PC-9 (cell line): ENCODE measurements around the gene BCAS3. TPM values are rescaled to one million over a fixed set of nuclear protein-coding genes. Genes with fewer than 3 reads are reported as not detected.

Experiments used
- BruUV-seq: library from RNA; stranded (reverse); fragments of 400-500 nt; replicated peaks from 2 replicates; lab custom pipeline; 2021; lab: Mats Ljungman, UMichigan
- CTCF ChIA-PET: fragments of 300-600 bp; sonication (Branson Sonifier 250); formaldehyde crosslinking; loops from one replicate; lab custom pipeline; 2022; ENCODE audit warnings: antibody characterized with exemption; lab: Charles Lee
- POLR2A ChIA-PET: fragments of 300-600 bp; sonication (Branson Sonifier 250); formaldehyde crosslinking; loops from one replicate; lab custom pipeline; 2022; ENCODE audit warnings: antibody characterized with exemption; ENCODE audit not compliant: unreplicated experiment; lab: Charles Lee
- DNase-seq, 2 experiments: peaks; one replicate each; pipeline versions ENCODE4 v3.0.0 to v3.0.0-alpha.2; 2015 to 2022; ENCODE audit warnings: mixed read lengths in 1 of 2
- H2AFZ ChIP-seq: fragments of 200-600 bp; sonication (generic); 2 replicates; pipeline ENCODE4 v1.8.1; 2017; ENCODE audit warnings: antibody characterized with exemption
- H3F3A ChIP-seq: fragments of 200-600 bp; sonication (generic); 2 replicates; pipeline ENCODE4 v1.8.1; 2017; ENCODE audit warnings: antibody characterized with exemption, mild to moderate bottlenecking, low read depth; ENCODE audit not compliant: insufficient read depth
- H3K27ac ChIP-seq: fragments of 200-600 bp; sonication (generic); 2 replicates; pipeline ENCODE4 v1.6.1; 2016; ENCODE audit warnings: mixed run types
- H3K27me3 ChIP-seq: fragments of 200-600 bp; sonication (generic); 2 replicates; pipeline ENCODE4 v1.6.1; 2016; ENCODE audit warnings: low read depth, mixed run types; ENCODE audit not compliant: insufficient read depth
- H3K36me3 ChIP-seq: fragments of 200-600 bp; sonication (generic); 2 replicates; pipeline ENCODE4 v1.6.1; 2016; ENCODE audit warnings: low read depth, mixed run types
- H3K4me1 ChIP-seq: fragments of 200-600 bp; sonication (generic); replicated peaks from 2 replicates; pipeline ENCODE4 v1.6.1; 2016; ENCODE audit warnings: mixed run types; ENCODE audit not compliant: insufficient read depth
- H3K4me2 ChIP-seq: fragments of 200-600 bp; sonication (generic); 2 replicates; pipeline ENCODE4 v1.6.1; 2017; ENCODE audit warnings: mixed run types
- H3K4me3 ChIP-seq: fragments of 200-600 bp; sonication (generic); 2 replicates; pipeline ENCODE4 v1.6.1; 2016; ENCODE audit warnings: mixed run types
- H3K79me2 ChIP-seq: fragments of 200-600 bp; sonication (generic); 2 replicates; pipeline ENCODE4 v1.6.1; 2017; ENCODE audit warnings: low read depth, mixed run types
- H3K9me2 ChIP-seq: fragments of 200-600 bp; sonication (generic); 2 replicates; pipeline ENCODE4 v1.8.1; 2017; ENCODE audit warnings: mild to moderate bottlenecking; ENCODE audit not compliant: insufficient read depth
- H3K9me3 ChIP-seq: fragments of 200-600 bp; sonication (generic); 2 replicates; pipeline ENCODE4 v1.8.1; 2016; ENCODE audit warnings: low read depth; ENCODE audit not compliant: insufficient read depth
- H4K20me1 ChIP-seq: fragments of 200-600 bp; sonication (generic); 2 replicates; pipeline ENCODE4 v1.8.1; 2017; ENCODE audit not compliant: insufficient read depth
- EZH2 ChIP-seq: fragments of 200-600 bp; sonication (generic); IDR thresholded peaks from 2 replicates; pipeline ENCODE4 v1.8.0; 2017; ENCODE audit warnings: antibody characterized with exemption, low read depth
- intact Hi-C: fragments of 100-400 bp; cut with micrococcal nuclease; formaldehyde crosslinking; loops from one replicate; pipeline ENCODE4 v1.10.0; 2022; ENCODE audit not compliant: unreplicated experiment
- total RNA-seq: library from RNA; stranded (reverse); gene quantifications from 2 replicates; pipeline ENCODE4 v1.2.3, GENCODE V29; 2021
- TF ChIP-seq, protein P1 (sequence below): fragments of 200-600 bp; sonication (generic); conservative IDR thresholded peaks from 2 replicates; pipeline ENCODE4 v1.6.1; 2017; ENCODE audit warnings: mixed run types, antibody characterized with exemption, mild to moderate bottlenecking, moderate library complexity

The BCAS3 gene
- total RNA-seq, 1 experiment from 2014 or later, result 26.0 TPM

DNA sequence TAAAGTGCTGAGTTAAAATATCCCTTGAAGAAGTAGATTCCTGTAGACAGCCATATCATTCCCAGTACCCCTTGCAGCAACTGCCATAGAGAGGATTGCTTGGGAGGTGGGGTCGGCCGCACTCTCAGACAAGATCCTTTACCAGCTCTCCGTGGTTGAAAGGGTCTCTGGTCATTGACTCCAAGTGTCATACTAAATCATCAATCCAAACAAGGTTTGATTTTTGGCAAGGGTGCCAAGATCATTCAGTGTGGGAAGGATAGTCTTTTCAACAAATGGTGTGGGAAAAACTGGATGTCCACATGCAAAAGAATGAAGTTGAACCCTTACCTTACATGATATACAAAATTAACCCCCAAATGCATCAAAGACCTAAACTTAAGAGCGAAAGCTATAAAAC lies 743.8 kb downstream of the BCAS3 start:
- Histone ChIP-seq H3K27ac (no peak overlapping the region), H3K4me3 (no peak overlapping the region), H2AFZ (no peak overlapping the region), H3K9me3 (no peaks in the 10 kb centered on the region), H3K79me2 (no peaks in the 10 kb centered on the region), H3K4me2 (no peak overlapping the region), H3K4me1 (peaks cover 4% of the 10 kb centered on the region; the same call in 1 of the 2 replicates), H3F3A (0 out of 2 replicates have a peak, but pooled peaks cover 5% of the 10 kb centered on the region), H3K36me3 (no peaks in the 10 kb centered on the region), H4K20me1 (no peaks in the 10 kb centered on the region), H3K9me2 (no peaks in the 10 kb centered on the region), H3K27me3 (no peaks in the 10 kb centered on the region)
- TF ChIP-seq, protein P1, sequence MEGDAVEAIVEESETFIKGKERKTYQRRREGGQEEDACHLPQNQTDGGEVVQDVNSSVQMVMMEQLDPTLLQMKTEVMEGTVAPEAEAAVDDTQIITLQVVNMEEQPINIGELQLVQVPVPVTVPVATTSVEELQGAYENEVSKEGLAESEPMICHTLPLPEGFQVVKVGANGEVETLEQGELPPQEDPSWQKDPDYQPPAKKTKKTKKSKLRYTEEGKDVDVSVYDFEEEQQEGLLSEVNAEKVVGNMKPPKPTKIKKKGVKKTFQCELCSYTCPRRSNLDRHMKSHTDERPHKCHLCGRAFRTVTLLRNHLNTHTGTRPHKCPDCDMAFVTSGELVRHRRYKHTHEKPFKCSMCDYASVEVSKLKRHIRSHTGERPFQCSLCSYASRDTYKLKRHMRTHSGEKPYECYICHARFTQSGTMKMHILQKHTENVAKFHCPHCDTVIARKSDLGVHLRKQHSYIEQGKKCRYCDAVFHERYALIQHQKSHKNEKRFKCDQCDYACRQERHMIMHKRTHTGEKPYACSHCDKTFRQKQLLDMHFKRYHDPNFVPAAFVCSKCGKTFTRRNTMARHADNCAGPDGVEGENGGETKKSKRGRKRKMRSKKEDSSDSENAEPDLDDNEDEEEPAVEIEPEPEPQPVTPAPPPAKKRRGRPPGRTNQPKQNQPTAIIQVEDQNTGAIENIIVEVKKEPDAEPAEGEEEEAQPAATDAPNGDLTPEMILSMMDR, result no peak
- no peak for TF ChIP-seq EZH2
- DNase-seq, result no peak
- intact Hi-C loops, result no loop called here
- no TSS peak for BruUV-seq
- CTCF ChIA-PET, result no interaction called here
- POLR2A ChIA-PET, result interaction anchor here (0.6 kb wide), 1 partner anchor 566 kb away, joined by 5 read pairs; no protein-coding TSS in a partner anchor

DNA sequence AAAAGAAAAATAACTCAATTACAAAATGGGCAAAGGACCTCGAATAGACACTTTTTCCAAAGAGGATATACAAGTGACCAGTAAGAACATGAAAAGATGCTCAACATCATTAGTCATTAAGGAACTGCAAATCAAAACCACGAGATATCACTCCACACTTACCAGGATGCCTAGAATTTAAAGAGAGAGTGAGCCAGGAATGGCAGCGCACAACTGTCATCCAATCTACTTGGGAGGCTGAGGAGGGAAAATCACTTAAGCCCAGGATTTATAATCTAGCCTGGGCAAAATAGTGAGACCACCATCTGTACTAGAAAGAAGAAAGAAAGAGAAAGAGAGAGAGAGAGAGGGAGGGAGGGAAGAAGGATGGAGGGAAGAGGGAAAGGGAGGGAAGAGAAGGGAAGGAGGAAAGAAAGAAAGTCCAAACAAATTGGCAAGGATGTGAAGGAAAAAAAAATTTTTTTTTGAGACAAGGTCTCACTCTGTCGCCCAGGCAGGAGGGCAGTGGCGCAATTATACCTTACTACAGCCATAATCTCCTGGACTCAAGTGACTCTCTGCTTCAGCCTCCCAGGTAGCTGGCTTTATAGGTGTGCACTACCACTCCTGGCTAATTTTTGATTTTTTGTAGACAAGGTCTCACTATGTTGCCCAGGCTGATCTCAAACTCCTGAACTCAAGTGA lies 744.6 kb downstream of the BCAS3 start:
- no peak for DNase-seq
- intact Hi-C loops, result no loop called here
- TF ChIP-seq, protein P1, result no peak
- no peak for TF ChIP-seq EZH2
- H3K9me3 ChIP-seq, result no peaks in the 10 kb centered on the region
- H3K27ac ChIP-seq, result no peak overlapping the region
- H3K4me1 ChIP-seq, result peaks cover 12% of the 10 kb centered on the region; the same call in 1 of the 2 replicates
- no peaks in the 10 kb centered on the region for H3K79me2 ChIP-seq
- peaks cover 10% of the 10 kb centered on the region; the same call in 1 of the 2 replicates for H3F3A ChIP-seq
- no peak overlapping the region for H3K4me3 ChIP-seq
- H3K4me2 ChIP-seq, result no peak overlapping the region
- H3K27me3 ChIP-seq, result no peaks in the 10 kb centered on the region
- no peak overlapping the region for H2AFZ ChIP-seq
- H3K36me3 ChIP-seq, result no peaks in the 10 kb centered on the region
- POLR2A ChIA-PET, result no interaction called here
- BruUV-seq, result no TSS peak
- H4K20me1 ChIP-seq, result no peaks in the 10 kb centered on the region
- CTCF ChIA-PET, result no interaction called here
- H3K9me2 ChIP-seq, result no peaks in the 10 kb centered on the region

DNA sequence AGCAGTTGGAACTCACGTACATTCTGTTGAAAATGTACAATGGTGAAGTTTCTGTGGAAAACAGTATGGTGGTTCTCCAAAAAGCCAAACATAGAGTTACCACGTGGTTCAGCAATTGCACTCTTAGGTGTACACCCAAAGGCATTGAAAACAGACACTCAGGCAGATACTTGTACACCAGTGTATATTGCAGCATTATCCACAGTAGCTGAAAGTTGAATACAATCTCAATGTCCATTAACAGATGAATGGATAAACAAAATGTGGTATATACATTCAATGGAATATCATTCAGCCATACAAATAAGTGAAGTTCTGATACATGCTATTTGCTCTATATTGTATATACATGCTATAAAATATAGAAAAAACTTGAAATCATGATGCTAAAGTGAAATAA lies 745.2 kb downstream of the BCAS3 start:
- no peak overlapping the region for H3K4me2 ChIP-seq
- no peaks in the 10 kb centered on the region for H3K79me2 ChIP-seq
- ChIA-PET CTCF (no interaction called here), POLR2A (no interaction called here)
- no peaks in the 10 kb centered on the region for H3K9me2 ChIP-seq
- no peaks in the 10 kb centered on the region for H3K27me3 ChIP-seq
- no peak overlapping the region for H3K27ac ChIP-seq
- TF ChIP-seq, protein P1, result no peak
- no peak for TF ChIP-seq EZH2
- peaks cover 11% of the 10 kb centered on the region; the same call in 1 of the 2 replicates for H3F3A ChIP-seq
- no peak overlapping the region for H3K4me3 ChIP-seq
- no TSS peak for BruUV-seq
- no peak for DNase-seq
- H3K9me3 ChIP-seq, result no peaks in the 10 kb centered on the region; the same call in 1 of the 2 replicates
- H2AFZ ChIP-seq, result no peak overlapping the region
- H4K20me1 ChIP-seq, result no peaks in the 10 kb centered on the region
- intact Hi-C loops, result no loop called here
- no peaks in the 10 kb centered on the region for H3K36me3 ChIP-seq
- H3K4me1 ChIP-seq, result peaks cover 13% of the 10 kb centered on the region; the same call in 1 of the 2 replicates
